GM10248 (cell line): ENCODE measurements around the gene HABP4.

Experiments
- CTCF ChIA-PET: fragments of 300-600 bp; sonication (Branson Sonifier 250); formaldehyde crosslinking; extraction: SDS; loops from one replicate; lab custom pipeline; 2021; ENCODE audit warnings: antibody characterized with exemption; lab: Yijun Ruan, JAX
- POLR2A ChIA-PET: fragments of 350-650 bp; sonication (Branson Sonifier 250); formaldehyde crosslinking; extraction: SDS; loops from one replicate; lab custom pipeline; 2020; ENCODE audit warnings: antibody characterized with exemption; lab: Yijun Ruan, JAX
- DNase-seq: peaks from one replicate; pipeline ENCODE4 v3.0.0; 2012; ENCODE audit errors: extremely low spot score
- CTCF ChIP-seq: IDR thresholded peaks from 2 replicates; pipeline ENCODE4 v1.5.1; 2012; ENCODE audit warnings: mild to moderate bottlenecking, low read depth; ENCODE audit errors: extremely low read depth, missing control alignments, control extremely low read depth

HABP4 gene

GRCh38 chr9:96449845-96450612 lies at the start of gene HABP4:
Gene HABP4, plus strand, starts transcription at chr9:96450169. Its CDS starts 111 bp downstream, at chr9:96450280.
- POLR2A ChIA-PET: interaction anchor here (0.6 to 0.7 kb wide), 3 partner anchors 123 to 1537 kb away, joined by 3 to 5 read pairs (median 3); no protein-coding TSS in a partner anchor
- peak; percentile 98 for DNase-seq
- TF ChIP-seq CTCF: no peak
- CTCF ChIA-PET: interaction anchor here (0.8 to 2.5 kb wide), 9 partner anchors 8 to 217 kb away, joined by 3 to 11 read pairs (median 6); no protein-coding TSS in a partner anchor

- CTCF ChIA-PET: interaction anchor here (1.4 to 1.5 kb wide), 2 partner anchors 34 to 82 kb away, joined by 3 to 4 read pairs; no protein-coding TSS in a partner anchor
- TF ChIP-seq CTCF: no peak
- POLR2A ChIA-PET: no interaction called here
- no peak for DNase-seq
Observed at GRCh38 chr9:96408409-96409280, 41.3 kb upstream of the HABP4 start.

- no peak for TF ChIP-seq CTCF
- DNase-seq: no peak
- CTCF ChIA-PET: no interaction called here
- POLR2A ChIA-PET: no interaction called here
Observed at GRCh38 chr9:96411129-96411838, 38.7 kb upstream of the HABP4 start.

- CTCF ChIA-PET: interaction anchor here (1.3 to 2.4 kb wide), 3 partner anchors 13 to 30 kb away, joined by 3 to 9 read pairs (median 7); no protein-coding TSS in a partner anchor
- POLR2A ChIA-PET: interaction anchor here (0.6 kb wide), 1 partner anchor 905 kb away, joined by 3 read pairs; no protein-coding TSS in a partner anchor
Observed at GRCh38 chr9:96412174-96412913, 37.6 kb upstream of the HABP4 start.

More at GRCh38 chr9:96412174-96412913, 37.6 kb upstream of the HABP4 start:
- DNase-seq: no peak
- no peak for TF ChIP-seq CTCF
